ENCODE measurements around the gene GPR142. TPM values are rescaled to one million over a fixed set of nuclear protein-coding genes. Genes with fewer than 3 reads are reported as not detected.

GPR142 gene
- total and polyA plus RNA-seq, 2 donors (not counting 3 experiments of a cell fraction or from before 2014, with no cell fraction given) = not detected

- BruUV-seq (replicated peaks) = no TSS peak
- Histone ChIP-seq H3K4me2 (ENCODE audit: insufficient read depth, low read length) (no peak overlapping the region), H3K79me2 (ENCODE audit: control insufficient read depth, insufficient read depth, low read length) (no peaks in the 10 kb centered on the region), H3K4me1 (ENCODE audit: control insufficient read depth, extremely low read depth, insufficient read depth, low read length) (no peaks in the 10 kb centered on the region), H2AFZ (ENCODE audit: low read depth, low read length) (no peak overlapping the region), H3K9me1 (replicated peaks; ENCODE audit: control insufficient read depth, extremely low read depth, insufficient read depth, low read length) (no peaks in the 10 kb centered on the region), H3K36me3 (ENCODE audit: control insufficient read depth in 2 of 2, extremely low read depth in 1 of 2, insufficient read depth in 2 of 2, low read length in 2 of 2) (no peaks in the 10 kb centered on the region), H4K20me1 (replicated peaks; ENCODE audit: control insufficient read depth, extremely low read depth, insufficient read depth, low read length) (no peaks in the 10 kb centered on the region), H3K9ac (replicated peaks; ENCODE audit: extremely low read depth, insufficient read depth, low read length) (no peak overlapping the region), H3K27me3 (ENCODE audit: control insufficient read depth in 2 of 2, insufficient read depth in 2 of 2, low read length in 2 of 2) (peaks cover 10 to 30% of the 10 kb centered on the region in 2 experiments), H3K4me3 (replicated peaks in 1 of 3; ENCODE audit: insufficient read depth in 1 of 3, low read depth in 1 of 3, low read length in 3 of 3) (no peak overlapping the region), H3K27ac (ENCODE audit: insufficient read depth, low read depth, low read length) (no peak overlapping the region), H3K9me3 (replicated peaks; ENCODE audit: control insufficient read depth, insufficient read depth, low read length) (no peaks in the 10 kb centered on the region)
- intact Hi-C loops (cut with micrococcal nuclease) (loop anchor here (1.0 kb wide), 1 partner anchor 52 kb away; no protein-coding TSS in a partner anchor), dilution Hi-C loops (cut with MboI; ENCODE audit: extremely low pct_ligation_motif_present, low sequenced_read_pairs) (no loop called here)
- DNase-seq (ENCODE audit: low read depth, low spot score) (no peak), FAIRE-seq (no peak)
- POLR2A ChIA-PET = no interaction called here
- CTCF ChIA-PET = interaction anchor here (0.9 to 1.4 kb wide), 2 partner anchors 48 to 52 kb away, joined by 3 to 4 read pairs; no protein-coding TSS in a partner anchor
- TF ChIP-seq JUN (IDR thresholded peaks at IDR 0.05; ENCODE audit: borderline replicate concordance, insufficient read depth, insufficient read length, low read depth) = no peak
- no peak for TF ChIP-seq CTCF (IDR thresholded peaks at IDR 0.05; ENCODE audit: extremely low read depth in 1 of 2, insufficient read depth in 1 of 2, low read depth in 1 of 2, low read length in 2 of 2)
- TF ChIP-seq POLR2AphosphoS5 (IDR thresholded peaks at IDR 0.05; ENCODE audit: insufficient read depth, low read depth, low read length) = no peak
Observed at GRCh38 chr17:74353446-74354060, 13.8 kb upstream of the GPR142 start.

- Histone ChIP-seq H2AFZ (ENCODE audit: low read depth, low read length) (no peak overlapping the region), H3K4me3 (replicated peaks in 1 of 3; ENCODE audit: insufficient read depth in 1 of 3, low read depth in 1 of 3, low read length in 3 of 3) (no peak overlapping the region), H3K4me2 (ENCODE audit: insufficient read depth, low read length) (no peak overlapping the region), H3K4me1 (ENCODE audit: control insufficient read depth, extremely low read depth, insufficient read depth, low read length) (no peaks in the 10 kb centered on the region), H3K27ac (ENCODE audit: insufficient read depth, low read depth, low read length) (no peak overlapping the region), H3K9ac (replicated peaks; ENCODE audit: extremely low read depth, insufficient read depth, low read length) (no peak overlapping the region), H3K9me3 (replicated peaks; ENCODE audit: control insufficient read depth, insufficient read depth, low read length) (no peaks in the 10 kb centered on the region), H4K20me1 (replicated peaks; ENCODE audit: control insufficient read depth, extremely low read depth, insufficient read depth, low read length) (no peaks in the 10 kb centered on the region), H3K36me3 (ENCODE audit: control insufficient read depth in 2 of 2, extremely low read depth in 1 of 2, insufficient read depth in 2 of 2, low read length in 2 of 2) (no peaks in the 10 kb centered on the region), H3K79me2 (ENCODE audit: control insufficient read depth, insufficient read depth, low read length) (no peaks in the 10 kb centered on the region), H3K27me3 (ENCODE audit: control insufficient read depth in 2 of 2, insufficient read depth in 2 of 2, low read length in 2 of 2) (peaks cover 10 to 30% of the 10 kb centered on the region in 2 experiments), H3K9me1 (replicated peaks; ENCODE audit: control insufficient read depth, extremely low read depth, insufficient read depth, low read length) (no peaks in the 10 kb centered on the region)
- intact Hi-C loops (cut with micrococcal nuclease) = loop anchor here (1.0 kb wide), 1 partner anchor 53 kb away; no protein-coding TSS in a partner anchor
- POLR2A ChIA-PET = no interaction called here
- DNase-seq (ENCODE audit: low read depth, low spot score) (no peak), FAIRE-seq (no peak)
- dilution Hi-C loops (cut with MboI; ENCODE audit: extremely low pct_ligation_motif_present, low sequenced_read_pairs) = no loop called here
- no TSS peak for BruUV-seq (replicated peaks)
- CTCF ChIA-PET = no interaction called here
- TF ChIP-seq MAX (IDR thresholded peaks at IDR 0.05; ENCODE audit: insufficient read depth, insufficient read length) (no peak), JUN (IDR thresholded peaks at IDR 0.05; ENCODE audit: borderline replicate concordance, insufficient read depth, insufficient read length, low read depth) (no peak), CTCF (IDR thresholded peaks at IDR 0.05; ENCODE audit: extremely low read depth in 1 of 2, insufficient read depth in 1 of 2, low read depth in 1 of 2, low read length in 2 of 2) (peak; percentile 62 to 64), POLR2AphosphoS5 (IDR thresholded peaks at IDR 0.05; ENCODE audit: insufficient read depth, low read depth, low read length) (no peak)
Observed at GRCh38 chr17:74354123-74354522, 13.2 kb upstream of the GPR142 start.
